Inflammatory macrophage treated with lipopolysaccharide for 1 hour (primary cell): ENCODE measurements around the gene NOP9.

Source experiments
- DNase-seq, 2 donors: peaks; one replicate each; pipeline ENCODE4 v3.0.0-alpha.2; 2020 to 2022

NOP9 gene

GRCh38 chr14:24283796-24284460, 15.7 kb upstream of the NOP9 start:
- no peak for DNase-seq

- DNase-seq = no peak
Observed at GRCh38 chr14:24284501-24285035, 15.1 kb upstream of the NOP9 start.

DNA sequence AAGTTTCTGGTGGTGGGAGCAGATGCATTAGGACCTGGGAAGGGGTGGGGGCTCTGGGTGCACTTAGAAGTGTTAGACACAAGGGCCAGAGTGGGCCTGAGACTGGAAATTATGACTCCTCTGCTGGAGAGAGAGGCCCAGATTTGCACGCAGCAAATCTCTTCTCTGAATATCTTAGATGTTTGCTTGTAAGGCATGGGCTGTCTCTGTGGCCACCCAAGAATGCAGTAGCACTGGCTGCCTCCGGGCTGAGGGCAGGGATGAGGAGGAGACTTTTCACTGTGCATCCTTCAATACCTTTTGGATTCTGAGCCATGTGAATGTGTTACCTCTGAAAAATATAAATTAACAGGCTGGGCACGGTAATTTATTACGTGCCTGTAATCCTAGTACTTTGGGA, 14.3 kb upstream of the NOP9 start:
- no peak for DNase-seq

GRCh38 chr14:24286996-24287395, 12.7 kb upstream of the NOP9 start:
- DNase-seq = no peak

- DNase-seq = no peak
Observed at GRCh38 chr14:24289649-24290280, 9.9 kb upstream of the NOP9 start.

DNA sequence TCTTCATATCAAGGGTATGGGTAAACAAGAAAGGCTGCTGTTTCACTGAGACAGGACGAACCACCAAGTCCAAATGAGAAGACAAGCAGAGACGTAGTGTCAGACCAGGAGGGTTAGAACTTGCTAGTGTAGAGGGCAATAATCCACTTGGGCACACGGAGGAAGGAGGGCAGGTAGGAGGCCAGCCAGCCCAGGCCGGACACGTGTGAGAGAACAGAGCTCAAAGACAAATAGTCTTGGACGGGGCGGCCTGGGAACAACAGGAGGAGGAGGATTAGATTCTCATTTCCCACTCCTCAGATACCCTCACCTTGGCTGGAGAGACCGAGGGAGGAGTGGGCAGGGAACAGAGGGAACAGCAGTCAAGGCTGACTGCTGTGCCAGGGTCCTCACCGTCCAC, 8.9 kb upstream of the NOP9 start:
- no peak for DNase-seq

DNA sequence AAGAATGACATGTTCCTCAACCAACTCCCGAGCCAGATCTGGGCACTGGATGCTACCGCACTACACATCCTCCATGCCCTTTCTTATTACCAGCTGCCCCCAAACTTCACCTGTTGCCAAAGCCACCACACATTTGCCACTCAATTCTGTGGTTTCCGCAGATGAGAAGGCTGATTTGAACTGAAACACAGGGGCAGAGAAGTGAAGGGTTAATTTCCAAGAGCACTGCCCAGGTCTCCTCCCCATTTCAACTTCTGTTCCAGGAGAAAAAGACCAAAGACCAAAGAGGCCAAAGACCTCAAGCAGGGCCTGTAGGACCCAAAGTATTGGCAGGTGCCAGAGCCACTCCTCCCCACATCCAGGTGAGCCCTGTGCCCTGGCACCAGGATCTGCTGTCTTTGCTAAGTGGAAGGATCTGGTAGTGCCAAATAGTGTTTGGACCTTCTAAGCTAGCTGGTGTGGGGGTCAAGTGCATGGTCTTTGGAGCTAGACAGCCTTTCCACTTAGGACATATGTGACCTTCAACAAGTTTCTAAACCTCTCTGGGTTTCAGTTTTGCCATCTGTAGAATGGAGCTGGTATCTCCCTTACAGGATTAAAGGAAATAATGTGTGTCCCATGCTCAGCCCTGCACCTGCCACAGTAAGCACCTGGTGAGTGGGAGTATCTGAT, 8.1 kb upstream of the NOP9 start:
- no peak for DNase-seq

GRCh38 chr14:24292118-24292807, 7.4 kb upstream of the NOP9 start:
- DNase-seq = no peak

GRCh38 chr14:24293525-24293924, 6.1 kb upstream of the NOP9 start:
- no peak for DNase-seq

DNA sequence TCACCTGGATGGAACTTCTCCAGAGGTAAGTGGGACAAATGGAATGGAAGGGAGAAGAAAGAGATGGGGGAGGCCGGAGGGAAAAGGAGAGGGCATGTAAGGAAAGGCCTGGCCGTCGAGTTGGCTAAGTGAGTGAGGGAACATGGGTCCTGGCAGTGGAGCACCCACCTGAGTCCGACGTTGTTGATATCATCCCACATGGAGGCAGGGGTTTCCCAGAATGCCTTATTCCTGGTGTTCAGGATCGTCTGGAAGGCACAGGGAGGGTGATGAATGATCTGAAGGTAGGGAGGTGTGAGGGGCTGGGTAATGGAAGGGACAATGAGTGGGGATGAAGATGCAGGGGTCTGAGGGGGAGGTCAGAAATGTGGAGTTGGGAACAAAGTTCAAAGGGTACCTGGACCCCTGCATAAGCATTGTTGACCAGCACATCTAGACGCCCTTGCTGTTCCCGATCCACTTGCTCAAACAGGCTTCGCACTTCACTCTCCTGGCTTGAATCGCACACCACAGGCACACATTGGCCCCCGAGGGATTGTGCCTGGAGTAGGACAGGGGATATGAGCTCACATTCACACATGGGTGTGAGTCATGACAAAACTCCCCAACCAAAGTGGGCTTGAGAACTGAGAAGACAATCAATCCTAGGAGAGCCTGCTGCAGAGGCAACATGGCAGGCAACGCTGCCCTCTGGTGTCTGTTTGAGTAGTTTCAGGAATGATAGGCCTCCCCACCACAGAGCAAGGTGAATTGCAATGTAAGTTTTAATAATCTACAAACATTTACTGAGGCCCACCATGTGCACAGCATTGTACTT, 3.1 kb upstream of the NOP9 start:
- DNase-seq = peak; percentile 86 to 89

DNA sequence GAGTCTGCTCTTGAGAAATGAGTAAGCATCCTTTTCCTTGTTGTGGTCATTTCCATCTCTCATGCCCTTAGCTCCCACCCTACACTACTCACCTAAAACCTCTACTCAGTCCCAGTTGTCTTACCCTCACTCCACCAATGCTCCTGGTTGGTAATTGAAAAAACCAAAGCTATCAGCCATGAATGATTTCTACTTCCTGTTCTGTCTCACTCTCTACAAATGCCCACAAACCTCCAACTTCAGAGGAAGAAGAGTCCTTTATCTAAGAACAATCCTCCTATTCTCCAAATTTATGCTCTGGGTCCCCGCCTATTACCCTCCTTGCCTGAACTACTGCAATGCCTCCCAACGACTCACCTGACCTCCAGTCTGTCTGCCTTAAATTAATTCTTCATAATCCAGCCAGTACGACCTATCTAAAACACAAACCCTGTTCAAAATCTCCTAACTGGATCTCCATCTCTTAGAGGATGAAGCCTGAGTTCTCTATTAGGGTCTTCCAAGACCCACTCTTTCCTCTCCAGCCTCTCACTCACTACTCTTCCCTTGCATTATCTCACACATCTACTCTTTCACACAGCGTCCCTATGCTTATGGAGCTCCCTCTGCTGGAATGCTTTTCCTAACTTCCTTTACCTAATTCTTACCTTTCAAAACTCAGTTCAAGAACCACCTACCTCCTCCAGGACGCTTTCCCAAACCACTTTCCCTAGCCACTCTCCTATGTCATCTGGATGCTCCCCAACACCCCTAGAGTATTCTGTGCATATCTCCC, 2.3 kb upstream of the NOP9 start:
- no peak for DNase-seq

DNA sequence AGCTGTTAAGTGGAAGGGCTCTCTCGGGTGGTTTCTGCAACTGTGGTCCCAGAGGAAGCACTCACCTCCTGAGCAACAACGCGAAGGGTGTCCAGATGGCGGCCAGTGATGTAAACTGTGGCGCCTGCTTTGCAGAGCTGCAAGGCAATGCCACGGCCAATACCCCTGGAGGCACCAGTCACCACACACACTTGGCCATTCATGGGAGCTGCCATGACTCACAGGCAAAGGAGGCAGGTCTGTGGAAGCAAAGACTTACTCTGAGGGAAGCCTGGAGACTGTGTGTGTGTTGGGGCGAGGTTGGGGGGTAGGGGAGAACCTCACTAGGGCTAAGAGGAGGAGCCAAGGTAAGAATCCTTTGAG, 777 bp upstream of the NOP9 start:
- DNase-seq = no peak

GRCh38 chr14:24300326-24300980, 803 bp downstream of the NOP9 start:
- DNase-seq = no peak

DNA sequence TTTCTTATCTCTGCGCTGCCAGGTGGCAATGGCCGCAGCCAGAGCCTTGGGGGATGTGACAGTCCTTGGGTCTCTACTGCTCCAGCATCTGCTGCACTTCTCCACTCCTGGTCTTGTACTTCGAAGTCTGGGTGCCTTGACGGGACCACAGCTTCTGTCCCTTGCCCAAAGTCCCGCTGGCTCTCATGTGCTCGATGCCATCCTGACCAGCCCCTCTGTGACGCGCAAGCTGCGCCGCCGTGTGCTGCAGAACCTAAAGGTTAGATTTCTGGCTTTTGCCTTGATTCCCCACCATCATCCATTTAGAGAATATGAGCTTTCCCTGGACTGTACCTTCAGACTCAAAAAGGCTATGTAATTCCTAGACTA, 4.4 kb downstream of the NOP9 start:
- DNase-seq = no peak

GRCh38 chr14:24307156-24307574, 7.5 kb downstream of the NOP9 start:
- no peak for DNase-seq

DNA sequence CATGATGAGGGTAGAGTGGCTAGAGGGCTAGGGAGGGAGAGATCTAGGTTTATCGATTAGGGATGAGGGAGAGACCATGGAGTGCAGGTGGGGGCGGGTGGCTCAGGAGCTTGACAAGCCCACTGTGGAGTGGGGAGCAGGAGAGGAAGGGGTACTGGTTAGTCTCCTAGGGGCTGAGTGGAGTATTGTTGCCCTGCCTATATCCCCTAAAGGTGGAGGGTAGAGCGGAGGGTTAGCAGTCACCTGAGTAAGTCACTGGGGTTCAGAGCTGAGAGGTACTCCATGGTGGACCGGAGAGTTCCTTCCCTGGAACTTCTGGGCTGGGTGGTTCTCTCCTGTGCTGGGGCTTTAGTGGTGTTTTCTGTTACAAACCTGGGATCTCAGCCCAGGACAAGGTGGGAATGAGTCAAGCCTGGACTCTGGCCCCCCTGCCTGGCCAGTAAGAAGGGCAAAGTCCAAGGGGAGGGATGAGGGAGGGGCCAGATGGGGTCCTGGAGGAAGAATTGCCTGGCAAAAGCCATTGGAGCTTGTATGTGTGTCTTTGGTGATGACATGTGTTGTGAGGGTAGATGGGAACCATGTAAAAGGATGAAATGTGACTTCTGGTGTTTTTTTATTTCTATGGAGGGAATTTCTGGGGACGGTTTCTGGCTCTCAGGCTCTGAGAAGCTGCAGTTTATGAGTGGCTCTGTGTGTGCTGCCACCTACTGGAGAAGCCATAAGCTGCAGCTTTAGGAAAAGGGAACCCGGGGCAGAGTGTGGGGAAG, 8.1 kb downstream of the NOP9 start, which contains the start of gene CIDEB:
Gene CIDEB (minus strand): TSS at position 403 of the 767 bp plus-strand sequence. CDS start 119 bp downstream, at position 284.
- peak; percentile 82 to 95 for DNase-seq

DNA sequence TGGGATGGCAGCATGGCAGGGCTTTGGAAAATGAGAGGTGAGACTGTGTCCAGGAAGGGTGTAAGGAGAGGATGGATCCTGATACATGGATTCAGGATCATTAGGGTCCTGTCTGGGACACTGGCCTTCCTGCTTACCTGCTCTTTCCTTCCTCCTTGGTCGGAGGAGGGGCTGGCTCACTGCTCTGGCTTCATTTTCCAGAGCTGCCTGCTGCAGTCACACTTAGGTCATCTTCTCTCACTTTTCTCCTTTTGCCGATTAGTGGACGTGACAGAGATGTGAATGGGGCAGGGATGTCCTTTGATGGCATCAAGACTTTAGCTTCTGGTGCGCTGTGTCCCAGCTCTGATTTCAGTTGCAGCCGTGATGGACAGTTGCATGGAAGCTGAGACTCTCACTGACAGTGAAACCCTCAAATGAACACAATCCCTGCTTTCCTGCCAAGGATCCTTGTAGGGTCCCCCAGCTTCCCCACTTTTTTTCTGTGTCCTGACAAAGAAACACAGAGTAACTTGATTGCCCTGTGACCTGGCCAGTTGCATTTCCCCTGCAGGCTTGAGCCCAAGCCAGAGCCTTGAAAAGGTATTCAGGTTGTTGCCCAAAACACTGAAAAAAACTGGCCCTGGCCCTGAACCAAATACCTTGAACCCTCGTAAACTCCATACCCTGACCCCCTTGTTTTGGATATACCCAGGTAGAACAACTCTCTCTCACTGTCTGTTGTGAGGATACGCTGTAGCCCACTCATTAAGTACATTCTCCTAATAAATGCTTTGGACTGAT, 8.9 kb downstream of the NOP9 start:
- DNase-seq = no peak

DNA sequence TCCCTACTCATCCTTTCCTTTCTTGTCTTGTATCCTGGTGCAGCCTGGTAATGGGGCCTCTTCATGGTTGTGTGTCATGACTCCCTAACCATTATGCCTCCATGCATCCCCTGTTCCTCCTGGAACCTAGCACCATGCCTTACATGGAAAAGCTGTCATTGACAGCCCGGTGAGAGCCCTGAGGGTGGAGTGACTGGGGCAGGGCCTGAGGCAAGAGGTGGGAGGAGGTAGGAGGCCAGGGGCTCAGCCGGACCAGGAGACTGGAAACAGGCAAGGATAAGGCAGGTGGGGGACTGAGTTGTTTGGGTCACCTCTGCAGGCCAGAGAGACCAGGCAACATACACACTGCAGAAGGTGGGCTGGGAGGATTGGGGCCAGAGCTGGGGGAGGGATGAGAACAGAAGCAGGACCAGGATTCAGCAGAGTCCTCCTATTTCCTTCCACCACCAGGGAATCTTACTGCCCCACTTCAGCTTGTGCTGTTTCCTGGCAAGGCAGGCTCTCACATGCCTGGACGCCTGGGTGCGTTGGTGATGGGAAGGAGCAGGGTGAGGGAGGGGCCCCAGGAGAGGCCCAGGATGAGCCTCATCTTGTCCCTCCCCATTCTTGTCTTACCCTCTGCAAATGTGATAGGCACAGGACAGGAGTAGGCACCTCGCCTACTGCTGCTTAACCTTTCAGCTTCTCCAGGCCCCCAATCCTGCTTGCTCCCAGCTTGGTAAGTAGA, 10.1 kb downstream of the NOP9 start, which contains the start of gene LTB4R2:
Gene LTB4R2 (plus strand): TSS at position 603 of the 727 bp plus-strand sequence. CDS start 525 bp downstream, outside the sequence.
- no peak for DNase-seq

DNA sequence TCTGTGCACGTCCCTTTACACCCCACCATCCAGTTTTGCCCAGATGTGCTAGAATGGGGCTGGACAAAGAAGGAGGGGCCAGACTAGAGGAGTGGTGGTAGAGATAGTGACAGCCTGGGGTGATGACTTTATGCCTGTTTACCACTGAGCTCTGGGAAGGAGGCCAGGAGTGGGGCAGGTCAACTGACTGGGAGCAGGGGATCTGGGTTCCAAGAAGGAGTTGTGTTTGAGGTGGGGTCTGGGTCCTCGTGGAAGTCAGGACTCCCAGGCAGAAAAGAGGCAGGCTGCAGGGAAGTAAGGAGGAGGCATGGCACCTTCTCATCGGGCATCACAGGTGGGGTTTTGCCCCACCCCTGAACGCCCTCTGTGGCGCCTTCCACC, 10.6 kb downstream of the NOP9 start:
- no peak for DNase-seq
